PC-3 (cell line): ENCODE results near the gene FFAR4. TPM values are rescaled to one million over a fixed set of nuclear protein-coding genes. Genes with fewer than 3 reads are reported as not detected.

Source experiments
- ATAC-seq: fragments of 200-7000 bp; cut with Tn5 transposase; 2 replicates; pipeline ENCODE4 v1.9.1; 2020; ENCODE audit warnings: mild to moderate bottlenecking, moderate library complexity
- BruUV-seq: library from RNA; stranded (reverse); fragments of 400-500 nt; replicated peaks from 2 replicates; lab custom pipeline; 2021; lab: Mats Ljungman, UMichigan
- CTCF ChIA-PET: fragments of 300-600 bp; sonication (Branson Sonifier 250); formaldehyde crosslinking; loops from one replicate; lab custom pipeline; 2022; ENCODE audit warnings: antibody characterized with exemption; lab: Charles Lee
- POLR2A ChIA-PET: fragments of 300-600 bp; sonication (Branson Sonifier 250); formaldehyde crosslinking; loops from one replicate; lab custom pipeline; 2022; ENCODE audit warnings: antibody characterized with exemption; ENCODE audit not compliant: unreplicated experiment; lab: Charles Lee
- DNase-seq: peaks from one replicate; pipeline ENCODE4 v3.0.0-alpha.2; 2015
- H2AFZ ChIP-seq: fragments of 300-600 bp; sonication (generic); 2 replicates; pipeline ENCODE4 v1.6.0; 2016; ENCODE audit warnings: antibody characterized with exemption, low read length
- H3F3A ChIP-seq: fragments of 300-600 bp; sonication (generic); one replicate; pipeline ENCODE4 v1.6.0; 2017; ENCODE audit warnings: antibody characterized with exemption, low read length, control low read depth, mild to moderate bottlenecking; ENCODE audit not compliant: unreplicated experiment
- H3K27ac ChIP-seq: fragments of 300-600 bp; sonication (generic); 2 replicates; pipeline ENCODE4 v1.5.1; 2016; ENCODE audit warnings: mild to moderate bottlenecking, low read length
- H3K27me3 ChIP-seq: fragments of 300-600 bp; sonication (generic); 2 replicates; pipeline ENCODE4 v1.6.1; 2016; ENCODE audit warnings: low read length, mixed read lengths
- H3K36me3 ChIP-seq: fragments of 300-600 bp; sonication (generic); 2 replicates; pipeline ENCODE4 v1.6.1; 2016; ENCODE audit warnings: low read depth, mixed run types, low read length, mixed read lengths
- H3K4me1 ChIP-seq: fragments of 300-600 bp; sonication (generic); 2 replicates; pipeline ENCODE4 v1.5.1; 2016; ENCODE audit warnings: low read length; ENCODE audit not compliant: insufficient read depth
- H3K4me2 ChIP-seq: fragments of 300-600 bp; sonication (generic); 2 replicates; pipeline ENCODE4 v1.6.0; 2016; ENCODE audit warnings: low read length
- H3K4me3 ChIP-seq: fragments of 300-600 bp; sonication (generic); 2 replicates; pipeline ENCODE4 v1.5.1; 2016; ENCODE audit warnings: mild to moderate bottlenecking, low read length, mixed read lengths
- H3K79me2 ChIP-seq: fragments of 300-600 bp; sonication (generic); 2 replicates; pipeline ENCODE4 v1.6.1; 2017; ENCODE audit warnings: low read length, mixed read lengths
- H3K9ac ChIP-seq: fragments of 300-600 bp; sonication (generic); 2 replicates; pipeline ENCODE4 v1.6.0; 2016; ENCODE audit warnings: mild to moderate bottlenecking, low read length
- H3K9me2 ChIP-seq: fragments of 300-600 bp; sonication (generic); replicated peaks from 2 replicates; pipeline ENCODE4 v1.6.1; 2016; ENCODE audit warnings: mixed run types, low read length, mixed read lengths
- H3K9me3 ChIP-seq: fragments of 300-600 bp; sonication (generic); 2 replicates; pipeline ENCODE4 v1.6.1; 2016; ENCODE audit warnings: low read length, mixed read lengths
- H4K20me1 ChIP-seq: fragments of 300-600 bp; sonication (generic); 2 replicates; pipeline ENCODE4 v1.6.1; 2016; ENCODE audit warnings: low read length, mixed read lengths
- CTCF ChIP-seq: fragments of 300-600 bp; sonication (generic); conservative IDR thresholded peaks from 2 replicates; pipeline ENCODE4 v1.5.1; 2017; ENCODE audit warnings: antibody characterized with exemption, low read depth, mild to moderate bottlenecking, low read length
- EZH2 ChIP-seq: fragments of 300-600 bp; sonication (generic); IDR thresholded peaks from one replicate; pipeline ENCODE4 v1.6.1; 2017; ENCODE audit warnings: antibody characterized with exemption, mild to moderate bottlenecking, low read length; ENCODE audit not compliant: unreplicated experiment
- EZH2phosphoT487 ChIP-seq: fragments of 300-600 bp; sonication (generic); IDR thresholded peaks from 2 replicates; pipeline ENCODE4 v1.6.1; 2018; ENCODE audit warnings: mild to moderate bottlenecking, antibody characterized with exemption, low read length, borderline replicate concordance
- intact Hi-C: fragments of 100-400 bp; cut with micrococcal nuclease; formaldehyde crosslinking; loops from 2 replicates; pipeline ENCODE4 v1.9.0; 2023
- total RNA-seq: library from RNA; depleted of rRNA; stranded (reverse); fragments of >200 nt; gene quantifications from 2 replicates; pipeline ENCODE4 v1.2.3, GENCODE V29; 2014

FFAR4 gene
- total RNA-seq, 1 experiment from 2014 or later = 1.5 TPM

GRCh38 chr10:93554760-93555432 lies 11.6 kb upstream of the FFAR4 start:
- Histone ChIP-seq H3F3A (no peaks in the 10 kb centered on the region), H3K27me3 (no peaks in the 10 kb centered on the region), H3K4me1 (peaks cover 5% of the 10 kb centered on the region), H4K20me1 (no peaks in the 10 kb centered on the region), H3K9ac (no peak overlapping the region; the same call in 1 of the 2 replicates), H3K9me3 (no peaks in the 10 kb centered on the region), H3K4me3 (no peak overlapping the region), H3K79me2 (no peaks in the 10 kb centered on the region), H2AFZ (peak overlapping the region; percentile 76), H3K4me2 (peak overlapping the region; percentile 51), H3K9me2 (no peaks in the 10 kb centered on the region), H3K36me3 (no peaks in the 10 kb centered on the region), H3K27ac (0 out of 2 replicates have a peak overlapping the region, but pooled peaks have one; percentile 18)
- CTCF ChIA-PET = interaction anchor here (1.0 to 1.3 kb wide), 2 partner anchors 123 to 126 kb away, joined by 4 to 21 read pairs; no protein-coding TSS in a partner anchor
- ATAC-seq (peak; percentile 88), DNase-seq (peak; percentile 77)
- POLR2A ChIA-PET = interaction anchor here (0.6 kb wide), 1 partner anchor 124 kb away, joined by 8 read pairs; no protein-coding TSS in a partner anchor
- TF ChIP-seq EZH2phosphoT487 (no peak), EZH2 (no peak), CTCF (peak; percentile 73)
- BruUV-seq = no TSS peak
- intact Hi-C loops = loop anchor here (1.0 kb wide), 1 partner anchor 125 kb away; no protein-coding TSS in a partner anchor

- H3K27me3 ChIP-seq = no peaks in the 10 kb centered on the region
- H3K27ac ChIP-seq = no peak overlapping the region
- no peak overlapping the region for H3K9ac ChIP-seq
- ATAC-seq (no peak), DNase-seq (no peak)
- no TSS peak for BruUV-seq
- H4K20me1 ChIP-seq = no peaks in the 10 kb centered on the region
- no peaks in the 10 kb centered on the region for H3K36me3 ChIP-seq
- POLR2A ChIA-PET = no interaction called here
- H3K4me2 ChIP-seq = no peak overlapping the region
- H3K79me2 ChIP-seq = no peaks in the 10 kb centered on the region
- no peaks in the 10 kb centered on the region for H3K9me2 ChIP-seq
- no peaks in the 10 kb centered on the region for H3K9me3 ChIP-seq
- H3K4me3 ChIP-seq = no peak overlapping the region
- CTCF ChIA-PET = no interaction called here
- no peaks in the 10 kb centered on the region for H3F3A ChIP-seq
- H3K4me1 ChIP-seq = peaks cover 5% of the 10 kb centered on the region
- H2AFZ ChIP-seq = no peak overlapping the region
- intact Hi-C loops = no loop called here
- TF ChIP-seq CTCF = no peak
- TF ChIP-seq EZH2phosphoT487 = no peak
- no peak for TF ChIP-seq EZH2
Measured at GRCh38 chr10:93559490-93559889, 7.0 kb upstream of the FFAR4 start.

GRCh38 chr10:93560541-93560940 lies 5.9 kb upstream of the FFAR4 start:
- H4K20me1 ChIP-seq = no peaks in the 10 kb centered on the region
- ChIA-PET CTCF (no interaction called here), POLR2A (no interaction called here)
- H3K4me1 ChIP-seq = no peaks in the 10 kb centered on the region
- H3F3A ChIP-seq = no peaks in the 10 kb centered on the region
- TF ChIP-seq CTCF (no peak), EZH2phosphoT487 (no peak), EZH2 (no peak)
- DNase-seq (no peak), ATAC-seq (no peak)
- no peaks in the 10 kb centered on the region for H3K36me3 ChIP-seq
- H3K27me3 ChIP-seq = no peaks in the 10 kb centered on the region
- BruUV-seq = no TSS peak
- no peak overlapping the region for H3K27ac ChIP-seq
- H3K4me3 ChIP-seq = no peak overlapping the region
- no peaks in the 10 kb centered on the region for H3K79me2 ChIP-seq
- no peak overlapping the region for H2AFZ ChIP-seq
- intact Hi-C loops = no loop called here
- H3K9me2 ChIP-seq = no peaks in the 10 kb centered on the region
- H3K9me3 ChIP-seq = no peaks in the 10 kb centered on the region
- no peak overlapping the region for H3K9ac ChIP-seq
- no peak overlapping the region for H3K4me2 ChIP-seq
